K562 (cell line): ENCODE results near the gene RNF223. TPM values are rescaled to one million over a fixed set of nuclear protein-coding genes. Genes with fewer than 3 reads are reported as not detected.

ENCODE experiments used
- ARID4B ChIP-seq: sonication (generic); formaldehyde crosslinking; IDR thresholded peaks from 2 replicates; pipeline ENCODE4 v1.8.0; 2022; ENCODE audit warnings: mild to moderate bottlenecking, missing genetic modification reagents
- BCLAF1 ChIP-seq, 2 experiments: fragments of 450-650 bp in 1 of 2; IDR thresholded peaks; 2 replicates each; pipeline ENCODE4 v1.6.1; 2011 to 2017; ENCODE audit warnings: low read depth in 2 of 2, antibody characterized with exemption in 1 of 2, borderline replicate concordance in 1 of 2, low read length in 1 of 2, mild to moderate bottlenecking in 1 of 2, mixed read lengths in 1 of 2; ENCODE audit not compliant: control insufficient read depth in 1 of 2
- BHLHE40 ChIP-seq: IDR thresholded peaks from 2 replicates; pipeline ENCODE4 v1.6.1; 2011; ENCODE audit warnings: low read length, improper control_type of control experiment
- CSDE1 ChIP-seq, 2 experiments: fragments of 450-650 bp; IDR thresholded peaks; 2 replicates each; pipeline ENCODE4 v1.6.1; 2016; ENCODE audit warnings: mild to moderate bottlenecking in 1 of 2
- ELF1 ChIP-seq: fragments of 200-800 bp; sonication (Bioruptor generic); IDR thresholded peaks from 2 replicates; pipeline ENCODE4 v1.6.1; 2016; ENCODE audit warnings: missing genetic modification characterization, missing compliant biosample characterization
- ETV1 ChIP-seq: fragments of 450-650 bp; conservative IDR thresholded peaks from 2 replicates; pipeline ENCODE4 v1.6.1; 2016; ENCODE audit warnings: missing genetic modification characterization, control low read depth, low read depth, missing compliant biosample characterization
- FOXM1 ChIP-seq, 2 experiments: fragments of 450-650 bp in 1 of 2; sonication (generic) in 1 of 2; formaldehyde crosslinking in 1 of 2; IDR thresholded peaks; 2 replicates each; pipeline versions ENCODE4 v1.6.1 to v1.9.0; 2017 to 2022; ENCODE audit warnings: low read depth in 2 of 2, mild to moderate bottlenecking in 2 of 2, missing genetic modification reagents in 1 of 2, moderate library complexity in 1 of 2
- KHSRP ChIP-seq: fragments of 450-650 bp; IDR thresholded peaks from 2 replicates; pipeline ENCODE4 v1.6.1; 2017
- MEIS2 ChIP-seq: fragments of 450-650 bp; IDR thresholded peaks from 2 replicates; pipeline ENCODE4 v1.6.1; 2014; ENCODE audit warnings: mild to moderate bottlenecking; ENCODE audit not compliant: partially characterized antibody
- MTA2 ChIP-seq: fragments of 450-650 bp; IDR thresholded peaks from 2 replicates; pipeline ENCODE4 v1.6.1; 2016; ENCODE audit warnings: low read depth
- PCBP1 ChIP-seq: fragments of 200-400 bp; formaldehyde crosslinking; IDR thresholded peaks from 2 replicates; pipeline ENCODE4 v1.6.1; 2018; ENCODE audit warnings: mild to moderate bottlenecking, low read depth, low read length; ENCODE audit not compliant: poor library complexity, severe bottlenecking
- SIX5 ChIP-seq, 2 experiments: IDR thresholded peaks; 2 replicates each; pipeline ENCODE4 v1.6.1; 2011; ENCODE audit warnings: low read length in 2 of 2, borderline replicate concordance in 1 of 2, low read depth in 1 of 2, mild to moderate bottlenecking in 1 of 2, moderate library complexity in 1 of 2; ENCODE audit not compliant: insufficient read depth in 1 of 2
- TCF3 ChIP-seq: sonication (generic); formaldehyde crosslinking; IDR thresholded peaks from 2 replicates; pipeline ENCODE4 v1.4.0; 2020; ENCODE audit warnings: mild to moderate bottlenecking, missing genetic modification reagents
- ZNF124 ChIP-seq: sonication (generic); formaldehyde crosslinking; IDR thresholded peaks from 2 replicates; pipeline ENCODE4 v1.8.1; 2022; ENCODE audit warnings: missing genetic modification reagents
- ZNF175 ChIP-seq: fragments of 200-800 bp; sonication (Bioruptor generic); IDR thresholded peaks from 2 replicates; pipeline ENCODE4 v1.6.1; 2016; ENCODE audit warnings: low read depth, mild to moderate bottlenecking, missing genetic modification characterization, missing compliant biosample characterization
- polyA plus RNA-seq, 8 experiments: library from polyadenylated mRNA; depleted of rRNA in 4 of 8; stranded (reverse) in 5 of 8; unstranded in 3 of 8; fragments of >200 nt; fragmentation: Nextera tagmentation in 2 of 8; fragmentation: Illumina TruSeq in 1 of 8; extraction: Ambion mirVana in 2 of 8; extraction: Trizol in 1 of 8; gene quantifications; 2 replicates each; pipeline versions ENCODE4 v1.2.1 to v1.2.3, GENCODE V29; 2011 to 2014; ENCODE audit warnings: inconsistent platforms in 1 of 8, missing spikeins in 1 of 8
- total RNA-seq, 7 experiments: library from RNA; depleted of rRNA in 6 of 7; stranded (reverse); fragments of >200 nt in 6 of 7; fragmentation: Illumina TruSeq in 2 of 7; extraction: Trizol in 2 of 7; gene quantifications; 2 replicates each; pipeline versions ENCODE4 v1.2.1 to v1.2.3, GENCODE V29; 2011 to 2021; ENCODE audit warnings: low replicate concordance in 1 of 7
- TF ChIP-seq, protein P1 (sequence below): sonication (generic); formaldehyde crosslinking; IDR thresholded peaks from 2 replicates; pipeline ENCODE4 v1.4.0; 2020; ENCODE audit warnings: mild to moderate bottlenecking, missing genetic modification reagents

Gene RNF223
- total and polyA plus RNA-seq, 9 of the 15 experiments (the other 6 are each of a cell fraction or from before 2014, with no cell fraction given), result 0.04 to 0.32 TPM; not detected in 7

- TF ChIP-seq BHLHE40 (0 out of 2 replicates have a peak, but pooled peaks have one; percentile 21), MEIS2 (peak; percentile 87), CSDE1 (IDR thresholded peaks at IDR 0.05) (no peak), FOXM1 (IDR thresholded peaks at IDR 0.05; ENCODE audit: low read depth) (no peak), FOXM1 (CRISPR knock-in tag; IDR thresholded peaks at IDR 0.05; ENCODE audit: low read depth) (no peak), ZNF175 (no peak), PCBP1 (peak; percentile 39), ETV1 (peak; percentile 40; the same call in 1 of the 2 replicates), ELF1 (tag) (no peak), KHSRP (no peak), TCF3 (CRISPR knock-in tag) (peak; percentile 27; the same call in 1 of the 2 replicates), ARID4B (0 out of 2 replicates have a peak, but pooled peaks have one; percentile 6), ZNF124 (CRISPR knock-in tag) (no peak), MTA2 (0 out of 2 replicates have a peak, but pooled peaks have one; percentile 13), SIX5 (IDR thresholded peaks at IDR 0.05; ENCODE audit: borderline replicate concordance in 1 of 2, insufficient read depth in 1 of 2, low read depth in 1 of 2, low read length in 2 of 2) (no peak), BCLAF1 (IDR thresholded peaks at IDR 0.05; ENCODE audit: borderline replicate concordance in 1 of 2, control insufficient read depth in 1 of 2, low read depth in 2 of 2, low read length in 1 of 2) (no peak)
- TF ChIP-seq, protein P1, sequence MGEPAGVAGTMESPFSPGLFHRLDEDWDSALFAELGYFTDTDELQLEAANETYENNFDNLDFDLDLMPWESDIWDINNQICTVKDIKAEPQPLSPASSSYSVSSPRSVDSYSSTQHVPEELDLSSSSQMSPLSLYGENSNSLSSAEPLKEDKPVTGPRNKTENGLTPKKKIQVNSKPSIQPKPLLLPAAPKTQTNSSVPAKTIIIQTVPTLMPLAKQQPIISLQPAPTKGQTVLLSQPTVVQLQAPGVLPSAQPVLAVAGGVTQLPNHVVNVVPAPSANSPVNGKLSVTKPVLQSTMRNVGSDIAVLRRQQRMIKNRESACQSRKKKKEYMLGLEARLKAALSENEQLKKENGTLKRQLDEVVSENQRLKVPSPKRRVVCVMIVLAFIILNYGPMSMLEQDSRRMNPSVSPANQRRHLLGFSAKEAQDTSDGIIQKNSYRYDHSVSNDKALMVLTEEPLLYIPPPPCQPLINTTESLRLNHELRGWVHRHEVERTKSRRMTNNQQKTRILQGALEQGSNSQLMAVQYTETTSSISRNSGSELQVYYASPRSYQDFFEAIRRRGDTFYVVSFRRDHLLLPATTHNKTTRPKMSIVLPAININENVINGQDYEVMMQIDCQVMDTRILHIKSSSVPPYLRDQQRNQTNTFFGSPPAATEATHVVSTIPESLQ, result no peak
Observed at GRCh38 chr1:1058088-1058905, 15.8 kb downstream of the RNF223 start (continued).
